ENCODE measurements around the gene SF3A2.
A peak's percentile ranks its signal among the peaks of the same experiment; 100 is the strongest.

SF3A2 gene

GRCh38 chr19:2249880-2250765, 13.5 kb downstream of the SF3A2 start (continued):
- TF ChIP-seq ZBTB49 (tag by site-specific recombination; IDR thresholded peaks at IDR 0.05; ENCODE audit: low read depth) (no peak), ZNF311 (tag by site-specific recombination; IDR thresholded peaks at IDR 0.05; ENCODE audit: borderline replicate concordance) (no peak), KLF9 (tag by site-specific recombination; IDR thresholded peaks at IDR 0.05; ENCODE audit: low read depth) (peak; percentile 41; the same call in 1 of the 2 replicates), ZNF792 (tag by site-specific recombination; IDR thresholded peaks at IDR 0.05) (no peak), ZNF292 (tag by site-specific recombination; IDR thresholded peaks at IDR 0.05; ENCODE audit: borderline replicate concordance, low read depth) (no peak), ZNF654 (tag by site-specific recombination; IDR thresholded peaks at IDR 0.05; ENCODE audit: low read depth) (no peak), GLIS1 (tag by site-specific recombination; IDR thresholded peaks at IDR 0.05) (0 out of 2 replicates have a peak, but pooled peaks have one; percentile 7), ZNF704 (tag by site-specific recombination; IDR thresholded peaks at IDR 0.05) (no peak), ZNF518A (tag by site-specific recombination; conservative IDR thresholded peaks at IDR 0.05; ENCODE audit: low read depth) (no peak), ZNF148 (tag by site-specific recombination; IDR thresholded peaks at IDR 0.05; ENCODE audit: borderline replicate concordance) (no peak), ZNF174 (tag by site-specific recombination; IDR thresholded peaks at IDR 0.05) (no peak), ZNF623 (tag by site-specific recombination; IDR thresholded peaks at IDR 0.05) (no peak), ZNF302 (tag by site-specific recombination; IDR thresholded peaks at IDR 0.05; ENCODE audit: low read depth) (no peak), ZNF362 (tag by site-specific recombination; IDR thresholded peaks at IDR 0.05) (no peak), ZNF580 (tag by site-specific recombination; IDR thresholded peaks at IDR 0.05) (no peak), ZNF596 (tag by site-specific recombination; IDR thresholded peaks at IDR 0.05) (no peak), ZXDB (tag by site-specific recombination; IDR thresholded peaks at IDR 0.05) (no peak), ZNF398 (tag by site-specific recombination; IDR thresholded peaks at IDR 0.05) (no peak), ZNF501 (tag by site-specific recombination; IDR thresholded peaks at IDR 0.05) (no peak), ELK4 (IDR thresholded peaks at IDR 0.05; ENCODE audit: borderline replicate concordance, low read depth, low read length) (no peak), ZNF175 (tag by site-specific recombination; IDR thresholded peaks at IDR 0.05) (no peak), ZBTB8A (tag by site-specific recombination; IDR thresholded peaks at IDR 0.05) (peak; percentile 30; the same call in 1 of the 2 replicates)
